Measurements from ENCODE around the gene RNU1-3.
"Not testable (repeated sequence)": the region's sequence is repeated elsewhere in the genome, so short reads cannot be mapped to it uniquely, and the experiment has no call there.

DNA sequence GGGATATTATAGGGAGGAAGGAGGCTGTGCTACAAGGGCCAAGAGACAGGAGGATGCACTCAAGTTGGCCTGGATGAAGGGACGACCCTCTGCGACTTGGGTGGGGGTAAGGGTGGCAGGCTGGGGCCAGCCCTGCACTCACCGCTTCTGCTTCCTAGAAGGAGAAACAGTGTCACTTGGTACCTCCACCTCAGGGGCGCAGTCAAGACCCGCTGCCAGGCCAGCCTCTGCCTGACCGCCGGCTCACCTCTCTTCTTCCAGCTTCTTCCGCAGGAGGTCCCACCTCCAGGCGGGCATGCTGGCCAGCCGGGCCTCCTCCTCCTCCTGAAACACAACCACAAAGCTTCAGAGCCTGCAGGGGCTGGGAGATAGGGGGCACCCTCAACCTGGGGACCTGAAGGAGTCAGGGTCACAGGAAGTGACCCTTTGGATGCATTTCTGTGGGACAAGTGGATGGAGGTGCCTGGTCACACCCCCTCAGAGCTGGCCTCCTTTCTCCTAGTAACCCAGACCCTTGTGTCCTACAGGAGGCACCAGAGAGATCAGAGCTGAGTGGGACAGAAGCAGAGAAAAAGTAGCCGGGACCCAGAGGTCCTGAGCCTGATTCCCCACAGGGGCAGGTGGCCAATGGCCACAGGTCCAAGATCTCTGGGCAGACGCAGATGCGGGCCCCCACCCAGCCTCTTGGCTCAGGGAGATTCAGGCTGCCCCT is 24.4 kb upstream of the RNU1-3 start:
- not testable (repeated sequence) for TF ChIP-seq EZH2 (IDR thresholded peaks at IDR 0.05; ENCODE audit: borderline replicate concordance, low read depth, low read length, poor library complexity, severe bottlenecking)
- TF ChIP-seq, protein P1, sequence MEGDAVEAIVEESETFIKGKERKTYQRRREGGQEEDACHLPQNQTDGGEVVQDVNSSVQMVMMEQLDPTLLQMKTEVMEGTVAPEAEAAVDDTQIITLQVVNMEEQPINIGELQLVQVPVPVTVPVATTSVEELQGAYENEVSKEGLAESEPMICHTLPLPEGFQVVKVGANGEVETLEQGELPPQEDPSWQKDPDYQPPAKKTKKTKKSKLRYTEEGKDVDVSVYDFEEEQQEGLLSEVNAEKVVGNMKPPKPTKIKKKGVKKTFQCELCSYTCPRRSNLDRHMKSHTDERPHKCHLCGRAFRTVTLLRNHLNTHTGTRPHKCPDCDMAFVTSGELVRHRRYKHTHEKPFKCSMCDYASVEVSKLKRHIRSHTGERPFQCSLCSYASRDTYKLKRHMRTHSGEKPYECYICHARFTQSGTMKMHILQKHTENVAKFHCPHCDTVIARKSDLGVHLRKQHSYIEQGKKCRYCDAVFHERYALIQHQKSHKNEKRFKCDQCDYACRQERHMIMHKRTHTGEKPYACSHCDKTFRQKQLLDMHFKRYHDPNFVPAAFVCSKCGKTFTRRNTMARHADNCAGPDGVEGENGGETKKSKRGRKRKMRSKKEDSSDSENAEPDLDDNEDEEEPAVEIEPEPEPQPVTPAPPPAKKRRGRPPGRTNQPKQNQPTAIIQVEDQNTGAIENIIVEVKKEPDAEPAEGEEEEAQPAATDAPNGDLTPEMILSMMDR (conservative IDR thresholded peaks at IDR 0.05; ENCODE audit: low read depth, low read length): not testable (repeated sequence)
